GM21786 (cell line): ENCODE results near the gene TMEM106C.

ENCODE experiments used
- ATAC-seq: cut with Tn5 transposase; IDR thresholded peaks from one replicate; pipeline ENCODE4 v1.9.1; 2021; ENCODE audit not compliant: unreplicated experiment

TMEM106C gene

GRCh38 chr12:47992776-47993175 is 29.4 kb downstream of the TMEM106C start:
- no peak for ATAC-seq

- ATAC-seq: no peak
Observed at GRCh38 chr12:47993491-47993890, 30.1 kb downstream of the TMEM106C start.

- ATAC-seq: no peak
Observed at GRCh38 chr12:47995981-47996401, 32.6 kb downstream of the TMEM106C start.

- no peak for ATAC-seq
Observed at GRCh38 chr12:47997321-47997720, 33.9 kb downstream of the TMEM106C start.

GRCh38 chr12:47999816-48000215 is 36.4 kb downstream of the TMEM106C start:
- ATAC-seq: no peak

- ATAC-seq: no peak
Observed at GRCh38 chr12:48000878-48001504, 37.6 kb downstream of the TMEM106C start.

- ATAC-seq: no peak
Observed at GRCh38 chr12:48001505-48002413, 38.4 kb downstream of the TMEM106C start.

- no peak for ATAC-seq
Observed at GRCh38 chr12:48002414-48002730, 39.0 kb downstream of the TMEM106C start.

- no peak for ATAC-seq
Observed at GRCh38 chr12:48002773-48003218, 39.4 kb downstream of the TMEM106C start.

- no peak for ATAC-seq
Observed at GRCh38 chr12:48003226-48004052, 40.0 kb downstream of the TMEM106C start.

GRCh38 chr12:48004053-48004941 is 40.9 kb downstream of the TMEM106C start, which contains the start of gene COL2A1:
TSS of gene COL2A1 (minus strand) at chr12:48004476. CDS start at chr12:48004321, 155 bp downstream.
- ATAC-seq: no peak

GRCh38 chr12:48005001-48005749 is 41.8 kb downstream of the TMEM106C start:
- no peak for ATAC-seq

- ATAC-seq: no peak
Observed at GRCh38 chr12:48005750-48006021, 42.3 kb downstream of the TMEM106C start.

- ATAC-seq: no peak
Observed at GRCh38 chr12:48007206-48007605, 43.8 kb downstream of the TMEM106C start.

- ATAC-seq: no peak
Observed at GRCh38 chr12:48008349-48008748, 45.0 kb downstream of the TMEM106C start.

GRCh38 chr12:48008950-48009349 is 45.6 kb downstream of the TMEM106C start:
- ATAC-seq: no peak

GRCh38 chr12:48009471-48009870 is 46.1 kb downstream of the TMEM106C start:
- no peak for ATAC-seq

GRCh38 chr12:48010366-48010970 is 47.1 kb downstream of the TMEM106C start:
- ATAC-seq: no peak

GRCh38 chr12:48012070-48012469 is 48.7 kb downstream of the TMEM106C start:
- no peak for ATAC-seq
